SK-N-SH (cell line): ENCODE measurements around the gene SPDYE3.

Experiments used
- MXI1 ChIP-seq: IDR thresholded peaks from 2 replicates; pipeline ENCODE4 v1.6.1; 2012; ENCODE audit warnings: mild to moderate bottlenecking, low read depth, low read length, improper control_type of control experiment
- RAD21 ChIP-seq: IDR thresholded peaks from 2 replicates; pipeline ENCODE4 v1.6.1; 2012; ENCODE audit warnings: mild to moderate bottlenecking, low read length
- YY1 ChIP-seq: IDR thresholded peaks from 2 replicates; pipeline ENCODE4 v1.4.0; 2012; ENCODE audit warnings: low read depth, mild to moderate bottlenecking
- TF ChIP-seq, protein P1 (sequence below): fragments of 200-600 bp; sonication (generic); IDR thresholded peaks from 2 replicates; pipeline ENCODE4 v1.6.1; 2017; ENCODE audit warnings: antibody characterized with exemption, mild to moderate bottlenecking, moderate library complexity
- TF ChIP-seq, protein P2 (sequence below): fragments of 150-350 bp; IDR thresholded peaks from 2 replicates; pipeline ENCODE4 v1.6.1; 2016; ENCODE audit warnings: mild to moderate bottlenecking, low read depth, low read length

DNA sequence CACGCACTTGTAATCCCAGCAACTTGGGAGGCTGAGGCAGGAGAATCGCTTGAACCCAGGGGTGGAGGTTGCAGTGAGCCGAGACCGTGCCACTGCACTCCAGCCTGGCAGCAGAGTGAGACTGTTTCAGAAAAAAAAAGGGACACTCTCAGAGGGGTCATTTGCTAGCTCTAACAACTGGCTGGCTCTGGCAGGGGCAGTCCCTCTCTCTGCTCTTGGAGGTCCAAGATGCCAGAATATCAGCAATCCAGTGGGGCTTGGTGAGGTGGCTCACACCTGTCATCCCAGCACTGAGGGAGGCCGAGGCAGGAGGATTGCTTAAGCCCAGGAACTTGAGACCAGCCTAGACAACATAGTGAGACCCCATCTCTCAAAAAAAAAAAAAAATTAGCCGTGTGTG is 63.2 kb downstream of the SPDYE3 start:
- TF ChIP-seq MXI1 (no peak), YY1 (no peak), RAD21 (no peak)
- TF ChIP-seq, protein P1, sequence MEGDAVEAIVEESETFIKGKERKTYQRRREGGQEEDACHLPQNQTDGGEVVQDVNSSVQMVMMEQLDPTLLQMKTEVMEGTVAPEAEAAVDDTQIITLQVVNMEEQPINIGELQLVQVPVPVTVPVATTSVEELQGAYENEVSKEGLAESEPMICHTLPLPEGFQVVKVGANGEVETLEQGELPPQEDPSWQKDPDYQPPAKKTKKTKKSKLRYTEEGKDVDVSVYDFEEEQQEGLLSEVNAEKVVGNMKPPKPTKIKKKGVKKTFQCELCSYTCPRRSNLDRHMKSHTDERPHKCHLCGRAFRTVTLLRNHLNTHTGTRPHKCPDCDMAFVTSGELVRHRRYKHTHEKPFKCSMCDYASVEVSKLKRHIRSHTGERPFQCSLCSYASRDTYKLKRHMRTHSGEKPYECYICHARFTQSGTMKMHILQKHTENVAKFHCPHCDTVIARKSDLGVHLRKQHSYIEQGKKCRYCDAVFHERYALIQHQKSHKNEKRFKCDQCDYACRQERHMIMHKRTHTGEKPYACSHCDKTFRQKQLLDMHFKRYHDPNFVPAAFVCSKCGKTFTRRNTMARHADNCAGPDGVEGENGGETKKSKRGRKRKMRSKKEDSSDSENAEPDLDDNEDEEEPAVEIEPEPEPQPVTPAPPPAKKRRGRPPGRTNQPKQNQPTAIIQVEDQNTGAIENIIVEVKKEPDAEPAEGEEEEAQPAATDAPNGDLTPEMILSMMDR: no peak
- TF ChIP-seq, protein P2, sequence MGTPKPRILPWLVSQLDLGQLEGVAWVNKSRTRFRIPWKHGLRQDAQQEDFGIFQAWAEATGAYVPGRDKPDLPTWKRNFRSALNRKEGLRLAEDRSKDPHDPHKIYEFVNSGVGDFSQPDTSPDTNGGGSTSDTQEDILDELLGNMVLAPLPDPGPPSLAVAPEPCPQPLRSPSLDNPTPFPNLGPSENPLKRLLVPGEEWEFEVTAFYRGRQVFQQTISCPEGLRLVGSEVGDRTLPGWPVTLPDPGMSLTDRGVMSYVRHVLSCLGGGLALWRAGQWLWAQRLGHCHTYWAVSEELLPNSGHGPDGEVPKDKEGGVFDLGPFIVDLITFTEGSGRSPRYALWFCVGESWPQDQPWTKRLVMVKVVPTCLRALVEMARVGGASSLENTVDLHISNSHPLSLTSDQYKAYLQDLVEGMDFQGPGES: no peak
